SU-DHL-6 (cell line): Measurements from ENCODE around the gene MAP3K7CL.

Experiments used
- EZH2phosphoT487 ChIP-seq: fragments of 200-600 bp; sonication (generic), shearing (Covaris generic); conservative IDR thresholded peaks from 2 replicates; pipeline ENCODE4 v1.6.1; 2018; ENCODE audit warnings: mild to moderate bottlenecking, antibody characterized with exemption, low read length, moderate library complexity, mixed read lengths
- TF ChIP-seq, protein P1 (sequence below): fragments of 200-600 bp; sonication (generic); IDR thresholded peaks from one replicate; pipeline ENCODE4 v1.5.1; 2017; ENCODE audit warnings: antibody characterized with exemption, mild to moderate bottlenecking, low read length, moderate library complexity; ENCODE audit not compliant: insufficient read depth, poor library complexity, severe bottlenecking

DNA sequence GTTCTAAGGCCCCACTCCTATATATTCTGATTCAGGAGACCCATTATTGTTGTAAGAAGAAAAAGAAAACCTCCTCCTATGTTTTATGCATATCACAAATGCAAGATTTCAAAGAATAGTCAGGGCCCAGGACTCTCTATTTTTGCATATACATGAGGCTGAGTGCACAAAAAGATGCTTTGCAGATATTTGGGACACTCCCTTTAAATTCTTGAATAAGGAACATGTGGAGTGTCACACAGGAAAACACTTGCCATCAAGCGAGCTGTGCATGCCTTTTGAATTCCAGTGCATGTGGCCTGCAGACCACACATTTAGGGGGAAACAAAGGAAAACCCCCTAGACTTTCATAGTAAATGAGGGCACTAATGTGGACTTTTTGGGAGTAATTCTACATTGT lies 5.6 kb downstream of the MAP3K7CL start:
- TF ChIP-seq, protein P1, sequence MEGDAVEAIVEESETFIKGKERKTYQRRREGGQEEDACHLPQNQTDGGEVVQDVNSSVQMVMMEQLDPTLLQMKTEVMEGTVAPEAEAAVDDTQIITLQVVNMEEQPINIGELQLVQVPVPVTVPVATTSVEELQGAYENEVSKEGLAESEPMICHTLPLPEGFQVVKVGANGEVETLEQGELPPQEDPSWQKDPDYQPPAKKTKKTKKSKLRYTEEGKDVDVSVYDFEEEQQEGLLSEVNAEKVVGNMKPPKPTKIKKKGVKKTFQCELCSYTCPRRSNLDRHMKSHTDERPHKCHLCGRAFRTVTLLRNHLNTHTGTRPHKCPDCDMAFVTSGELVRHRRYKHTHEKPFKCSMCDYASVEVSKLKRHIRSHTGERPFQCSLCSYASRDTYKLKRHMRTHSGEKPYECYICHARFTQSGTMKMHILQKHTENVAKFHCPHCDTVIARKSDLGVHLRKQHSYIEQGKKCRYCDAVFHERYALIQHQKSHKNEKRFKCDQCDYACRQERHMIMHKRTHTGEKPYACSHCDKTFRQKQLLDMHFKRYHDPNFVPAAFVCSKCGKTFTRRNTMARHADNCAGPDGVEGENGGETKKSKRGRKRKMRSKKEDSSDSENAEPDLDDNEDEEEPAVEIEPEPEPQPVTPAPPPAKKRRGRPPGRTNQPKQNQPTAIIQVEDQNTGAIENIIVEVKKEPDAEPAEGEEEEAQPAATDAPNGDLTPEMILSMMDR, result no peak
- TF ChIP-seq EZH2phosphoT487, result no peak
